HEK293 (cell line): ENCODE data around the gene CYB561D2.

Experiments
- CTCF ChIA-PET: fragments of 350-600 bp; formaldehyde crosslinking; extraction: SDS; loops from one replicate; lab custom pipeline; 2021; ENCODE audit warnings: antibody characterized with exemption; lab: Yijun Ruan, JAX
- POLR2A ChIA-PET: fragments of 300-600 bp; formaldehyde crosslinking; extraction: SDS; loops from one replicate; lab custom pipeline; 2020; ENCODE audit warnings: antibody characterized with exemption, inconsistent platforms; lab: Yijun Ruan, JAX
- H3K27ac ChIP-seq: fragments of 200-500 bp; sonication (Bioruptor generic); 2 replicates; pipeline ENCODE4 v1.5.1; 2014; ENCODE audit warnings: low read depth, low read length, control low read depth, inconsistent platforms; ENCODE audit errors: extremely low read depth
- H3K36me3 ChIP-seq, 2 experiments: fragments of 200-500 bp in 1 of 2; sonication (Bioruptor generic) in 1 of 2; 1 replicate in 1 of 2; 2 replicates in 1 of 2; pipeline ENCODE4 v1.5.1; 2014 to 2017; ENCODE audit warnings: inconsistent platforms in 2 of 2, low read length in 2 of 2; ENCODE audit not compliant: control insufficient read depth in 2 of 2, insufficient read depth in 1 of 2
- H3K4me1 ChIP-seq: fragments of 200-500 bp; sonication (Bioruptor generic); 2 replicates; pipeline ENCODE4 v1.5.1; 2014; ENCODE audit warnings: mild to moderate bottlenecking, low read length, inconsistent platforms; ENCODE audit not compliant: control insufficient read depth, insufficient read depth
- H3K4me3 ChIP-seq: 2 replicates; pipeline ENCODE4 v1.5.1; 2011; ENCODE audit warnings: low read depth, mild to moderate bottlenecking, control low read depth, low read length, moderate library complexity
- H3K9me3 ChIP-seq: fragments of 200-500 bp; sonication (Bioruptor generic); 2 replicates; pipeline ENCODE4 v1.5.1; 2014; ENCODE audit warnings: low read depth, low read length, inconsistent platforms; ENCODE audit not compliant: control insufficient read depth, insufficient read depth
- GLIS1 ChIP-seq: fragments of 450-650 bp; formaldehyde crosslinking; IDR thresholded peaks from 2 replicates; pipeline ENCODE4 v1.5.1; 2016; ENCODE audit warnings: missing biosample characterization, missing genetic modification characterization
- HOXA7 ChIP-seq: sonication (generic); formaldehyde crosslinking; IDR thresholded peaks from 2 replicates; pipeline ENCODE4 v1.8.1; 2022; ENCODE audit warnings: missing genetic modification reagents, borderline replicate concordance
- HOXC10 ChIP-seq: sonication (generic); formaldehyde crosslinking; IDR thresholded peaks from 2 replicates; pipeline ENCODE4 v1.8.1; 2023; ENCODE audit warnings: mild to moderate bottlenecking, missing genetic modification reagents
- HOXD13 ChIP-seq: sonication (generic); formaldehyde crosslinking; IDR thresholded peaks from 2 replicates; pipeline ENCODE4 v1.8.0; 2022; ENCODE audit warnings: missing genetic modification reagents, borderline replicate concordance
- MYNN ChIP-seq: fragments of 450-650 bp; formaldehyde crosslinking; IDR thresholded peaks from 2 replicates; pipeline ENCODE4 v1.5.1; 2016; ENCODE audit warnings: missing biosample characterization, missing genetic modification characterization, borderline replicate concordance
- ZBTB21 ChIP-seq: fragments of 450-650 bp; formaldehyde crosslinking; IDR thresholded peaks from 2 replicates; pipeline ENCODE4 v1.5.1; 2017; ENCODE audit warnings: missing biosample characterization, missing genetic modification characterization
- ZNF114 ChIP-seq: fragments of 450-650 bp; formaldehyde crosslinking; IDR thresholded peaks from 2 replicates; pipeline ENCODE4 v1.5.0; 2017; ENCODE audit warnings: missing biosample characterization, missing genetic modification characterization
- ZNF121 ChIP-seq: fragments of 450-650 bp; formaldehyde crosslinking; IDR thresholded peaks from 2 replicates; pipeline ENCODE4 v1.5.1; 2016; ENCODE audit warnings: missing biosample characterization, missing genetic modification characterization
- ZNF133 ChIP-seq: fragments of 450-650 bp; formaldehyde crosslinking; IDR thresholded peaks from 2 replicates; pipeline ENCODE4 v1.5.1; 2016; ENCODE audit warnings: missing biosample characterization, missing genetic modification characterization
- ZNF138 ChIP-seq: fragments of 450-650 bp; formaldehyde crosslinking; IDR thresholded peaks from 2 replicates; pipeline ENCODE4 v1.5.1; 2016; ENCODE audit warnings: missing biosample characterization, missing genetic modification characterization, borderline replicate concordance
- ZNF529 ChIP-seq: fragments of 450-650 bp; formaldehyde crosslinking; IDR thresholded peaks from 2 replicates; pipeline ENCODE4 v1.5.1; 2017; ENCODE audit warnings: missing genetic modification characterization, missing biosample characterization; ENCODE audit not compliant: insufficient replicate concordance
- ZNF549 ChIP-seq: fragments of 450-650 bp; IDR thresholded peaks from 2 replicates; pipeline ENCODE4 v1.5.1; 2018; ENCODE audit warnings: missing biosample characterization, missing genetic modification characterization, mild to moderate bottlenecking, inconsistent platforms, moderate library complexity
- ZNF623 ChIP-seq: fragments of 450-650 bp; formaldehyde crosslinking; IDR thresholded peaks from 2 replicates; pipeline ENCODE4 v1.5.1; 2016; ENCODE audit warnings: missing biosample characterization, missing genetic modification characterization
- ZNF626 ChIP-seq: fragments of 450-650 bp; sonication (Bioruptor Pico); formaldehyde crosslinking; IDR thresholded peaks from 2 replicates; pipeline ENCODE4 v1.5.1; 2018; ENCODE audit warnings: missing biosample characterization, missing genetic modification characterization, inconsistent platforms
- ZNF629 ChIP-seq: fragments of 450-650 bp; formaldehyde crosslinking; IDR thresholded peaks from 2 replicates; pipeline ENCODE4 v1.5.1; 2017; ENCODE audit warnings: missing biosample characterization, missing genetic modification characterization
- ZNF658 ChIP-seq: fragments of 450-650 bp; formaldehyde crosslinking; IDR thresholded peaks from 2 replicates; pipeline ENCODE4; 2016; ENCODE audit warnings: missing biosample characterization, missing genetic modification characterization
- ZNF677 ChIP-seq: fragments of 450-650 bp; IDR thresholded peaks from 2 replicates; pipeline ENCODE4 v1.5.0; 2018; ENCODE audit warnings: missing biosample characterization, mild to moderate bottlenecking, missing genetic modification characterization, moderate library complexity
- ZNF707 ChIP-seq: fragments of 450-650 bp; formaldehyde crosslinking; IDR thresholded peaks from 2 replicates; pipeline ENCODE4 v1.5.1; 2016; ENCODE audit warnings: missing biosample characterization, missing genetic modification characterization
- ZNF747 ChIP-seq: fragments of 450-650 bp; formaldehyde crosslinking; IDR thresholded peaks from 2 replicates; pipeline ENCODE4 v1.5.1; 2016; ENCODE audit warnings: missing biosample characterization, missing genetic modification characterization
- TF ChIP-seq, protein P1 (sequence below): fragments of 450-650 bp; formaldehyde crosslinking; IDR thresholded peaks from 2 replicates; pipeline ENCODE4 v1.5.1; 2017; ENCODE audit warnings: missing biosample characterization, missing genetic modification characterization
- TF ChIP-seq, protein P2 (sequence below): fragments of 450-650 bp; formaldehyde crosslinking; IDR thresholded peaks from 2 replicates; pipeline ENCODE4 v1.5.0; 2017; ENCODE audit warnings: missing biosample characterization, missing genetic modification characterization, borderline replicate concordance
- TF ChIP-seq, protein P3 (sequence below): fragments of 450-650 bp; formaldehyde crosslinking; IDR thresholded peaks from 2 replicates; pipeline ENCODE4 v1.5.1; 2016; ENCODE audit warnings: missing biosample characterization, missing genetic modification characterization
- TF ChIP-seq, protein P4 (sequence below): fragments of 450-650 bp; formaldehyde crosslinking; conservative IDR thresholded peaks from 2 replicates; pipeline ENCODE4 v1.5.1; 2016; ENCODE audit warnings: low read depth, missing biosample characterization, missing genetic modification characterization
- TF ChIP-seq, protein P5 (sequence below): fragments of 450-650 bp; formaldehyde crosslinking; IDR thresholded peaks from 2 replicates; pipeline ENCODE4 v1.5.1; 2017; ENCODE audit warnings: missing biosample characterization, missing genetic modification characterization

The CYB561D2 gene, protein sequence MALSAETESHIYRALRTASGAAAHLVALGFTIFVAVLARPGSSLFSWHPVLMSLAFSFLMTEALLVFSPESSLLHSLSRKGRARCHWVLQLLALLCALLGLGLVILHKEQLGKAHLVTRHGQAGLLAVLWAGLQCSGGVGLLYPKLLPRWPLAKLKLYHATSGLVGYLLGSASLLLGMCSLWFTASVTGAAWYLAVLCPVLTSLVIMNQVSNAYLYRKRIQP

DNA sequence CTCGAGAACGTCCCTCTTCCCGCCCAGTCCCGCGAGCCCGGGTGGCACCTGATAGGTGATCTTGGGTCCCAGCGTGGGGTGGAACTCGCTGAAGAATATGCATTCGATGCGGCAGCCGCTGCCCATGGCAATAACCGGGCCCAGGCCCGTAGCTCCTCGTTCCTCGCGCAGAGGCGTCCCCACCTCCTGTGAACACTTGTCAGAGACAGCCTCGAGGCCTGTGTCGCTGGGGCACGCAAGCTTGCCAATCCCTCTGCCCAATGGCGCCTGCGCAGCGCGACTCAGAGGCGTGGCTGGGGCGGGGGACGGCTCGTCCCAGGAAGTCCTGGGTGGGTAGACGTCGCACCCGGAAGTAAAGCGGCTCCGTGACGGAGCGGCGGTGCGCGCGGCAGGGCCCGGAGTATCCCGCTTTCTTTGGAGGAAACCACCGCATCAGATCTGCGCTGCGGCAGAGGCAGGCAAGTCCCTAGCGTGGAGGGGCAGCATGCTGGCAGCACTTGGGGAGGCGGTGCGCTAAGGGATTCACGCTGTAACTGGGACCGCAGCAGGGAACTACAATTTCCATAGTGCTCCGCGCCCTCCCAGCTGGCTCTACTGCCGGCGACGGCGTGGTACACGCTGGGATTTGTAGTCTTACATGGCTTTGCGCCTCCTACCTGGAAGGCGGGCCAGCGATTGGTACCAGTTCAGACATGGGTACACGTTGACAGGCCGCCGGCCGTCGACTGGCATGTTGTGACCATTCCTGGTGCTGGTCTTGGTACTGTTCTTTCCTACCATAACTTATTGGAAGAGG lies at the start of gene CYB561D2, which contains the start of gene NPRL2:
CYB561D2 (plus strand) TSS at position 336 of the 796 bp plus-strand sequence. CDS start 572 bp downstream, outside the sequence.
NPRL2 (minus strand) TSS at position 249 of the 796 bp plus-strand sequence; CDS start at position 126, 123 bp downstream.
- Histone ChIP-seq H3K9me3 (no peaks in the 10 kb centered on the region), H3K27ac (peak within 1 kb of the TSS; percentile 63), H3K36me3 (peaks cover 0 to 62% of the 10 kb centered on the region in 2 experiments; a peak in 1 of 3 replicates), H3K4me3 (peak within 1 kb of the TSS; percentile 72), H3K4me1 (peaks cover 4% of the 10 kb centered on the region; the same call in 1 of the 2 replicates)
- ChIA-PET POLR2A (interaction anchor here (0.5 to 5.3 kb wide), 11 partner anchors 11 to 265 kb away, joined by 3 to 51 read pairs (median 3); partner anchors contain the start of genes HEMK1, HYAL3, NAA80 and TUSC2), CTCF (interaction anchor here (0.5 to 5.3 kb wide), 5 partner anchors 100 to 264 kb away, joined by 3 to 27 read pairs (median 3); no protein-coding TSS in a partner anchor)
- TF ChIP-seq, protein P1, sequence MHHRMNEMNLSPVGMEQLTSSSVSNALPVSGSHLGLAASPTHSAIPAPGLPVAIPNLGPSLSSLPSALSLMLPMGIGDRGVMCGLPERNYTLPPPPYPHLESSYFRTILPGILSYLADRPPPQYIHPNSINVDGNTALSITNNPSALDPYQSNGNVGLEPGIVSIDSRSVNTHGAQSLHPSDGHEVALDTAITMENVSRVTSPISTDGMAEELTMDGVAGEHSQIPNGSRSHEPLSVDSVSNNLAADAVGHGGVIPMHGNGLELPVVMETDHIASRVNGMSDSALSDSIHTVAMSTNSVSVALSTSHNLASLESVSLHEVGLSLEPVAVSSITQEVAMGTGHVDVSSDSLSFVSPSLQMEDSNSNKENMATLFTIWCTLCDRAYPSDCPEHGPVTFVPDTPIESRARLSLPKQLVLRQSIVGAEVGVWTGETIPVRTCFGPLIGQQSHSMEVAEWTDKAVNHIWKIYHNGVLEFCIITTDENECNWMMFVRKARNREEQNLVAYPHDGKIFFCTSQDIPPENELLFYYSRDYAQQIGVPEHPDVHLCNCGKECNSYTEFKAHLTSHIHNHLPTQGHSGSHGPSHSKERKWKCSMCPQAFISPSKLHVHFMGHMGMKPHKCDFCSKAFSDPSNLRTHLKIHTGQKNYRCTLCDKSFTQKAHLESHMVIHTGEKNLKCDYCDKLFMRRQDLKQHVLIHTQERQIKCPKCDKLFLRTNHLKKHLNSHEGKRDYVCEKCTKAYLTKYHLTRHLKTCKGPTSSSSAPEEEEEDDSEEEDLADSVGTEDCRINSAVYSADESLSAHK (tag by site-specific recombination), result no peak
- TF ChIP-seq, protein P2, sequence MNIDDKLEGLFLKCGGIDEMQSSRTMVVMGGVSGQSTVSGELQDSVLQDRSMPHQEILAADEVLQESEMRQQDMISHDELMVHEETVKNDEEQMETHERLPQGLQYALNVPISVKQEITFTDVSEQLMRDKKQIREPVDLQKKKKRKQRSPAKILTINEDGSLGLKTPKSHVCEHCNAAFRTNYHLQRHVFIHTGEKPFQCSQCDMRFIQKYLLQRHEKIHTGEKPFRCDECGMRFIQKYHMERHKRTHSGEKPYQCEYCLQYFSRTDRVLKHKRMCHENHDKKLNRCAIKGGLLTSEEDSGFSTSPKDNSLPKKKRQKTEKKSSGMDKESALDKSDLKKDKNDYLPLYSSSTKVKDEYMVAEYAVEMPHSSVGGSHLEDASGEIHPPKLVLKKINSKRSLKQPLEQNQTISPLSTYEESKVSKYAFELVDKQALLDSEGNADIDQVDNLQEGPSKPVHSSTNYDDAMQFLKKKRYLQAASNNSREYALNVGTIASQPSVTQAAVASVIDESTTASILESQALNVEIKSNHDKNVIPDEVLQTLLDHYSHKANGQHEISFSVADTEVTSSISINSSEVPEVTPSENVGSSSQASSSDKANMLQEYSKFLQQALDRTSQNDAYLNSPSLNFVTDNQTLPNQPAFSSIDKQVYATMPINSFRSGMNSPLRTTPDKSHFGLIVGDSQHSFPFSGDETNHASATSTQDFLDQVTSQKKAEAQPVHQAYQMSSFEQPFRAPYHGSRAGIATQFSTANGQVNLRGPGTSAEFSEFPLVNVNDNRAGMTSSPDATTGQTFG (tag by site-specific recombination), result no peak
- TF ChIP-seq ZNF529 (tag by site-specific recombination) (no peak), ZNF138 (tag by site-specific recombination) (no peak), HOXA7 (no peak), ZNF677 (tag by site-specific recombination) (no peak), ZNF707 (tag by site-specific recombination) (no peak), ZBTB21 (peak; percentile 65; the same call in 1 of the 2 replicates), HOXD13 (CRISPR knock-in tag) (no peak), ZNF747 (tag by site-specific recombination) (no peak), HOXC10 (CRISPR knock-in tag) (no peak), ZNF629 (tag by site-specific recombination) (peak; percentile 88), ZNF626 (tag by site-specific recombination) (no peak), ZNF549 (tag by site-specific recombination) (no peak), MYNN (tag by site-specific recombination) (no peak), GLIS1 (tag by site-specific recombination) (0 out of 2 replicates have a peak, but pooled peaks have one; percentile 11), ZNF623 (tag by site-specific recombination) (no peak), ZNF658 (tag by site-specific recombination) (no peak), ZNF114 (tag by site-specific recombination) (no peak), ZNF133 (tag by site-specific recombination) (0 out of 2 replicates have a peak, but pooled peaks have one; percentile 7), ZNF121 (tag by site-specific recombination) (no peak)
- TF ChIP-seq, protein P3, sequence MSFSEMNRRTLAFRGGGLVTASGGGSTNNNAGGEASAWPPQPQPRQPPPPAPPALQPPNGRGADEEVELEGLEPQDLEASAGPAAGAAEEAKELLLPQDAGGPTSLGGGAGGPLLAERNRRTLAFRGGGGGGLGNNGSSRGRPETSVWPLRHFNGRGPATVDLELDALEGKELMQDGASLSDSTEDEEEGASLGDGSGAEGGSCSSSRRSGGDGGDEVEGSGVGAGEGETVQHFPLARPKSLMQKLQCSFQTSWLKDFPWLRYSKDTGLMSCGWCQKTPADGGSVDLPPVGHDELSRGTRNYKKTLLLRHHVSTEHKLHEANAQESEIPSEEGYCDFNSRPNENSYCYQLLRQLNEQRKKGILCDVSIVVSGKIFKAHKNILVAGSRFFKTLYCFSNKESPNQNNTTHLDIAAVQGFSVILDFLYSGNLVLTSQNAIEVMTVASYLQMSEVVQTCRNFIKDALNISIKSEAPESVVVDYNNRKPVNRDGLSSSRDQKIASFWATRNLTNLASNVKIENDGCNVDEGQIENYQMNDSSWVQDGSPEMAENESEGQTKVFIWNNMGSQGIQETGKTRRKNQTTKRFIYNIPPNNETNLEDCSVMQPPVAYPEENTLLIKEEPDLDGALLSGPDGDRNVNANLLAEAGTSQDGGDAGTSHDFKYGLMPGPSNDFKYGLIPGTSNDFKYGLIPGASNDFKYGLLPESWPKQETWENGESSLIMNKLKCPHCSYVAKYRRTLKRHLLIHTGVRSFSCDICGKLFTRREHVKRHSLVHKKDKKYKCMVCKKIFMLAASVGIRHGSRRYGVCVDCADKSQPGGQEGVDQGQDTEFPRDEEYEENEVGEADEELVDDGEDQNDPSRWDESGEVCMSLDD (tag by site-specific recombination), result no peak
- TF ChIP-seq, protein P4, sequence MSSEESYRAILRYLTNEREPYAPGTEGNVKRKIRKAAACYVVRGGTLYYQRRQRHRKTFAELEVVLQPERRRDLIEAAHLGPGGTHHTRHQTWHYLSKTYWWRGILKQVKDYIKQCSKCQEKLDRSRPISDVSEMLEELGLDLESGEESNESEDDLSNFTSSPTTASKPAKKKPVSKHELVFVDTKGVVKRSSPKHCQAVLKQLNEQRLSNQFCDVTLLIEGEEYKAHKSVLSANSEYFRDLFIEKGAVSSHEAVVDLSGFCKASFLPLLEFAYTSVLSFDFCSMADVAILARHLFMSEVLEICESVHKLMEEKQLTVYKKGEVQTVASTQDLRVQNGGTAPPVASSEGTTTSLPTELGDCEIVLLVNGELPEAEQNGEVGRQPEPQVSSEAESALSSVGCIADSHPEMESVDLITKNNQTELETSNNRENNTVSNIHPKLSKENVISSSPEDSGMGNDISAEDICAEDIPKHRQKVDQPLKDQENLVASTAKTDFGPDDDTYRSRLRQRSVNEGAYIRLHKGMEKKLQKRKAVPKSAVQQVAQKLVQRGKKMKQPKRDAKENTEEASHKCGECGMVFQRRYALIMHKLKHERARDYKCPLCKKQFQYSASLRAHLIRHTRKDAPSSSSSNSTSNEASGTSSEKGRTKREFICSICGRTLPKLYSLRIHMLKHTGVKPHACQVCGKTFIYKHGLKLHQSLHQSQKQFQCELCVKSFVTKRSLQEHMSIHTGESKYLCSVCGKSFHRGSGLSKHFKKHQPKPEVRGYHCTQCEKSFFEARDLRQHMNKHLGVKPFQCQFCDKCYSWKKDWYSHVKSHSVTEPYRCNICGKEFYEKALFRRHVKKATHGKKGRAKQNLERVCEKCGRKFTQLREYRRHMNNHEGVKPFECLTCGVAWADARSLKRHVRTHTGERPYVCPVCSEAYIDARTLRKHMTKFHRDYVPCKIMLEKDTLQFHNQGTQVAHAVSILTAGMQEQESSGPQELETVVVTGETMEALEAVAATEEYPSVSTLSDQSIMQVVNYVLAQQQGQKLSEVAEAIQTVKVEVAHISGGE, result peak; percentile 96
- TF ChIP-seq, protein P5, sequence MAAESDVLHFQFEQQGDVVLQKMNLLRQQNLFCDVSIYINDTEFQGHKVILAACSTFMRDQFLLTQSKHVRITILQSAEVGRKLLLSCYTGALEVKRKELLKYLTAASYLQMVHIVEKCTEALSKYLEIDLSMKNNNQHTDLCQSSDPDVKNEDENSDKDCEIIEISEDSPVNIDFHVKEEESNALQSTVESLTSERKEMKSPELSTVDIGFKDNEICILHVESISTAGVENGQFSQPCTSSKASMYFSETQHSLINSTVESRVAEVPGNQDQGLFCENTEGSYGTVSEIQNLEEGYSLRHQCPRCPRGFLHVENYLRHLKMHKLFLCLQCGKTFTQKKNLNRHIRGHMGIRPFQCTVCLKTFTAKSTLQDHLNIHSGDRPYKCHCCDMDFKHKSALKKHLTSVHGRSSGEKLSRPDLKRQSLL (tag by site-specific recombination), result 0 out of 2 replicates have a peak, but pooled peaks have one; percentile 24
